K562 (cell line): ENCODE measurements around the gene IKZF3. TPM values are rescaled to one million over a fixed set of nuclear protein-coding genes. Genes with fewer than 3 reads are reported as not detected.

Experiments used
- BCOR ChIP-seq: fragments of 450-650 bp; IDR thresholded peaks from 2 replicates; pipeline ENCODE4 v1.6.1; 2016
- CBX2 ChIP-seq: fragments of 200-600 bp; sonication (generic); IDR thresholded peaks from one replicate; pipeline ENCODE4 v1.6.1; 2012; ENCODE audit warnings: mild to moderate bottlenecking, low read length, inconsistent platforms; ENCODE audit not compliant: insufficient read depth, poor library complexity, severe bottlenecking
- FOXK2 ChIP-seq, 2 experiments: fragments of 450-650 bp; IDR thresholded peaks in 1 of 2; conservative IDR thresholded peaks in 1 of 2; 2 replicates each; pipeline ENCODE4 v1.6.1; 2016; ENCODE audit warnings: low read depth in 2 of 2, mild to moderate bottlenecking in 1 of 2
- JUNB ChIP-seq: fragments of 450-650 bp; formaldehyde crosslinking; conservative IDR thresholded peaks from 2 replicates; pipeline ENCODE4 v1.4.0; 2020; ENCODE audit warnings: mild to moderate bottlenecking
- MGA ChIP-seq: fragments of 450-650 bp; IDR thresholded peaks from 2 replicates; pipeline ENCODE4 v1.6.1; 2016; ENCODE audit warnings: mild to moderate bottlenecking, moderate library complexity
- PHF20 ChIP-seq: fragments of 450-650 bp; IDR thresholded peaks from 2 replicates; pipeline ENCODE4 v1.6.1; 2018; ENCODE audit not compliant: partially characterized antibody
- SAFB2 ChIP-seq: fragments of 200-400 bp; formaldehyde crosslinking; IDR thresholded peaks from 2 replicates; pipeline ENCODE4 v1.6.1; 2018; ENCODE audit warnings: borderline replicate concordance, low read length, low read depth, moderate library complexity; ENCODE audit not compliant: severe bottlenecking
- SMARCA5 ChIP-seq: fragments of 450-650 bp; IDR thresholded peaks from 2 replicates; pipeline ENCODE4 v1.6.1; 2016
- TAF7 ChIP-seq: fragments of 450-650 bp; IDR thresholded peaks from 2 replicates; pipeline ENCODE4 v1.6.1; 2016; ENCODE audit warnings: missing genetic modification characterization, missing compliant biosample characterization
- USF2 ChIP-seq: sonication (generic); formaldehyde crosslinking; IDR thresholded peaks from 2 replicates; pipeline ENCODE4 v1.5.0; 2020; ENCODE audit warnings: missing genetic modification reagents
- ZKSCAN8 ChIP-seq: fragments of 200-800 bp; sonication (Bioruptor generic); IDR thresholded peaks from 2 replicates; pipeline ENCODE4 v1.6.1; 2016; ENCODE audit warnings: missing genetic modification characterization, missing compliant biosample characterization
- ZNF12 ChIP-seq: sonication (generic); formaldehyde crosslinking; IDR thresholded peaks from 2 replicates; pipeline ENCODE4 v1.4.0; 2020; ENCODE audit warnings: mild to moderate bottlenecking, missing genetic modification reagents
- ZNF354B ChIP-seq: fragments of 250-450 bp; sonication (Bioruptor Pico); IDR thresholded peaks from 2 replicates; pipeline ENCODE4 v1.4.0; 2020
- polyA plus RNA-seq, 8 experiments: library from polyadenylated mRNA; depleted of rRNA in 4 of 8; stranded (reverse) in 5 of 8; unstranded in 3 of 8; fragments of >200 nt; fragmentation: Nextera tagmentation in 2 of 8; fragmentation: Illumina TruSeq in 1 of 8; extraction: Ambion mirVana in 2 of 8; extraction: Trizol in 1 of 8; gene quantifications; 2 replicates each; pipeline versions ENCODE4 v1.2.1 to v1.2.3, GENCODE V29; 2011 to 2014; ENCODE audit warnings: inconsistent platforms in 1 of 8, missing spikeins in 1 of 8
- total RNA-seq, 7 experiments: library from RNA; depleted of rRNA in 6 of 7; stranded (reverse); fragments of >200 nt in 6 of 7; fragmentation: Illumina TruSeq in 2 of 7; extraction: Trizol in 2 of 7; gene quantifications; 2 replicates each; pipeline versions ENCODE4 v1.2.1 to v1.2.3, GENCODE V29; 2011 to 2021; ENCODE audit warnings: low replicate concordance in 1 of 7
- TF ChIP-seq, protein P1 (sequence below): conservative IDR thresholded peaks from 2 replicates; pipeline ENCODE4 v1.6.1; 2011; ENCODE audit warnings: low read depth, mild to moderate bottlenecking, low read length; ENCODE audit not compliant: control insufficient read depth

Gene IKZF3
- total and polyA plus RNA-seq, 9 of the 15 experiments (the other 6 are each of a cell fraction or from before 2014, with no cell fraction given) = 0.06 to 1.6 (median 0.62) TPM

GRCh38 chr17:39754161-39754957, 109.8 kb downstream of the IKZF3 start (continued):
- TF ChIP-seq MGA (peak; percentile 95), SMARCA5 (no peak), BCOR (no peak), FOXK2 (conservative IDR thresholded peaks at IDR 0.05 in 1 of 2, IDR thresholded peaks at IDR 0.05 in 1 of 2; ENCODE audit: low read depth in 2 of 2) (0 out of 4 replicates have a peak, but pooled peaks of 1 of the 2 experiments have one; percentile 1), JUNB (0 out of 2 replicates have a peak, but pooled peaks have one; percentile 7), ZKSCAN8 (no peak), CBX2 (no peak), PHF20 (peak; percentile 30), SAFB2 (no peak), TAF7 (tag) (no peak), USF2 (CRISPR knock-in tag) (0 out of 2 replicates have a peak, but pooled peaks have one; percentile 14), ZNF12 (CRISPR knock-in tag) (no peak), ZNF354B (no peak)
- TF ChIP-seq, protein P1, sequence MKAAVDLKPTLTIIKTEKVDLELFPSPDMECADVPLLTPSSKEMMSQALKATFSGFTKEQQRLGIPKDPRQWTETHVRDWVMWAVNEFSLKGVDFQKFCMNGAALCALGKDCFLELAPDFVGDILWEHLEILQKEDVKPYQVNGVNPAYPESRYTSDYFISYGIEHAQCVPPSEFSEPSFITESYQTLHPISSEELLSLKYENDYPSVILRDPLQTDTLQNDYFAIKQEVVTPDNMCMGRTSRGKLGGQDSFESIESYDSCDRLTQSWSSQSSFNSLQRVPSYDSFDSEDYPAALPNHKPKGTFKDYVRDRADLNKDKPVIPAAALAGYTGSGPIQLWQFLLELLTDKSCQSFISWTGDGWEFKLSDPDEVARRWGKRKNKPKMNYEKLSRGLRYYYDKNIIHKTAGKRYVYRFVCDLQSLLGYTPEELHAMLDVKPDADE = peak; percentile 7; the same call in 1 of the 2 replicates
